Mucosa of descending colon (tissue), 3 donors: ENCODE measurements around the gene TPD52L2. TPM values are rescaled to one million over a fixed set of nuclear protein-coding genes. Genes with fewer than 3 reads are reported as not detected.
A peak's percentile ranks its signal among the peaks of the same experiment; 100 is the strongest.
"Not testable (repeated sequence)": the region's sequence is repeated elsewhere in the genome, so short reads cannot be mapped to it uniquely, and the experiment has no call there.

Experiments used
- ATAC-seq: fragments of 200-7000 bp; cut with Tn5 transposase; one replicate; pipeline ENCODE4 v1.9.1; 2020; ENCODE audit warnings: mild to moderate bottlenecking, moderate library complexity
- DNase-seq, 3 donors: peaks; one replicate each; pipeline ENCODE4 v3.0.0-alpha.2; 2020
- H3K36me3 ChIP-seq: fragments of 200-600 bp; one replicate; pipeline ENCODE4 v1.8.0; 2021; ENCODE audit warnings: low read depth, mild to moderate bottlenecking
- H3K4me1 ChIP-seq: fragments of 200-600 bp; one replicate; pipeline ENCODE4 v1.8.0; 2021; ENCODE audit warnings: low read depth, mild to moderate bottlenecking
- H3K4me3 ChIP-seq: fragments of 200-600 bp; one replicate; pipeline ENCODE4 v1.8.0; 2021; ENCODE audit warnings: mild to moderate bottlenecking
- H3K9me3 ChIP-seq: fragments of 200-600 bp; one replicate; pipeline ENCODE4 v1.8.0; 2021; ENCODE audit warnings: mild to moderate bottlenecking
- intact Hi-C, 2 donors: fragments of 100-400 bp; cut with DNase I in 1 of 2; cut with micrococcal nuclease in 1 of 2; formaldehyde crosslinking; loops; one replicate each; pipeline versions ENCODE4 v1.11.0 to v1.11.1; 2022; cut with DNase I, micrococcal nuclease
- total RNA-seq, 3 donors: library from RNA; stranded (reverse); fragmentation: NEBNext Ultra II Directional in 2 of 3; extraction: Animal tissue kit (Norgen Biotek cat#: 25700) in 2 of 3; gene quantifications; one replicate each; pipeline versions ENCODE4 v1.2.1 to v1.2.4, GENCODE V29; 2021 to 2023
- TF ChIP-seq, protein P1 (sequence below): fragments of 200-600 bp; IDR thresholded peaks from one replicate; pipeline ENCODE4 v1.8.0; 2022; ENCODE audit warnings: antibody characterized with exemption, mild to moderate bottlenecking
- donor health status: DM: no; HTN: no; CAD: no; lungs with moderate emphysema.
- donor health status: DM: no; HTN: no; CAD: no.
- donor health status: DM: no; HTN: yes; CAD: no.

TPD52L2 gene
- total RNA-seq, 3 donors from 2014 or later, result 48.7 to 71.7 (median 55.7) TPM

DNA sequence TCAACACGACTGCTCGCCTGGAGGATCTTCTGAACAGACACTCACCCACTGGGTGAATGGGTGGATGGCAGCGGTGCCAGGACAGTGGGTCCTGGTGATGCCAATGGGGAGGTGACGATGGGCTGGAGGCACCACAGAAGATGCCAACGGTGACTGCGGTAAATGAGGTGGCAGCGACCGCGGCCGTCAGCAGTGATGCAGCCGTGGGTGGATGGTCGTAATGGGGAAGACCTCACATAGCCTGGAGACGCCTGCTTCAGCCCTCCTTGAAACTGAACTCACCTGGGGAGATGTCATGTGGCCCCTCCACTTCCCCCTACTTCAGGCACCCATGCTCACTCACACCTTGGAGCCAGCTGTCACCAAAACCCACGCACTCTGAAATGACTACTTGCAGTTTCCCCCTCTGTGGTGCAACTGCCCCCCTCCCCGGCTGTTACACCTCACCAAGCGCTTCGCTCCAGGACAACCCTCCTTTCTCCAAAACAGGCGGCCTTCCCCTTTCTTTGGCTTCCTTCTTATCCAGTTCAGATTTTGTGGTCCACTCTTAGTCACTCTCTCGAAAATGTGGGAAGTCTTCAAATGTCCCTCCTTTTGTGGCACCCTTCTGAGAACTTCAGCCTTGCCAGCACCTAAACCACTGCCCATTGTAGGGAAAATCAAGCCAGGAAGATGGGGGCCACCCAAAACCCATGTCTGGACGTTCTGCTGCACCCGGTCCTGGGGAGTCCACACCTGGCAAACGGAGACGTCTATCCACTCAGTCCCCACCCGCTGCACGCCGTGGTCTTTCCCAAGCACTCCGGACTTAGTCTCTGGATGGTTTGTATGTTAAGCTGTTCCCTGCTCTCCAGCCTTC is 14.2 kb upstream of the TPD52L2 start:
- intact Hi-C loops, result no loop called here
- no peak for DNase-seq
- TF ChIP-seq, protein P1, sequence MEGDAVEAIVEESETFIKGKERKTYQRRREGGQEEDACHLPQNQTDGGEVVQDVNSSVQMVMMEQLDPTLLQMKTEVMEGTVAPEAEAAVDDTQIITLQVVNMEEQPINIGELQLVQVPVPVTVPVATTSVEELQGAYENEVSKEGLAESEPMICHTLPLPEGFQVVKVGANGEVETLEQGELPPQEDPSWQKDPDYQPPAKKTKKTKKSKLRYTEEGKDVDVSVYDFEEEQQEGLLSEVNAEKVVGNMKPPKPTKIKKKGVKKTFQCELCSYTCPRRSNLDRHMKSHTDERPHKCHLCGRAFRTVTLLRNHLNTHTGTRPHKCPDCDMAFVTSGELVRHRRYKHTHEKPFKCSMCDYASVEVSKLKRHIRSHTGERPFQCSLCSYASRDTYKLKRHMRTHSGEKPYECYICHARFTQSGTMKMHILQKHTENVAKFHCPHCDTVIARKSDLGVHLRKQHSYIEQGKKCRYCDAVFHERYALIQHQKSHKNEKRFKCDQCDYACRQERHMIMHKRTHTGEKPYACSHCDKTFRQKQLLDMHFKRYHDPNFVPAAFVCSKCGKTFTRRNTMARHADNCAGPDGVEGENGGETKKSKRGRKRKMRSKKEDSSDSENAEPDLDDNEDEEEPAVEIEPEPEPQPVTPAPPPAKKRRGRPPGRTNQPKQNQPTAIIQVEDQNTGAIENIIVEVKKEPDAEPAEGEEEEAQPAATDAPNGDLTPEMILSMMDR, result no peak
- Histone ChIP-seq H3K4me1 (peaks cover 10% of the 10 kb centered on the region), H3K36me3 (no peaks in the 10 kb centered on the region), H3K4me3 (no peak overlapping the region), H3K9me3 (no peaks in the 10 kb centered on the region)
- ATAC-seq, result peak; percentile 15

DNA sequence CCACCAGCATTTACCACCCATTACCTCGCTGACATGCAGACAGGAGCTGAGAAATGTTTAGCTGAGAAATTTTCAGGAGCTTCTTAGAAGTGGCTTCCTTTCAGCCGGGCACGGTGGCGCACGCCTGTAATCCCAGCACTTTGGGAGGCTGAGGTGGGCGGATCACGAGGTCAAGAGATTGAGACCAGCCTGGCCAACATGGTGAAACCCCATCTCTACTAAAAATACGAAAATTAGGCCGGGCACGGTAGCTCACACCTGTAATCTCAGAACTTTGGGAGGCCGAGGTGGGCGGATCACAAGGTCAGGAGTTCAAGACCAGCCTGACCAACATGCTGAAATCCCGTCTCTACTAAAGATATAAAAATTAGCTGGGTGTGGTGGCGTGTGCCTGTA is 13.5 kb upstream of the TPD52L2 start:
- H3K36me3 ChIP-seq, H3K4me3 ChIP-seq, H3K9me3 ChIP-seq, ATAC-seq, intact Hi-C loops, H3K4me1 ChIP-seq, DNase-seq: not testable (repeated sequence)

DNA sequence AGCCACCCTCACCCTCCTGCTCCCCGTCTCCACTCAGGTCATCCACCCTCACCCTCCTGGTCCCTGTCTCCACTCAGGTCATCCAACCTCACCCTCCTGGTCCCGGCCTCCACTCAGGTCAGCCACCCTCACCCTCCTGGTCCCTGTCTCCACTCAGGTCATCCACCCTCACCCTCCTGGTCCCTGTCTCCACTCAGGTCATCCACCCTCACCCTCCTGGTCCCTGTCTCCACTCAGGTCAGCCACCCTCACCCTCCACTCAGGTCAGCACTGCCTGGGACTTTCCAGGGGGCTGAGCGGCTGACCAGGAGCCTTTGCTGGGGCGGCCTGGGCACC is 11.4 kb upstream of the TPD52L2 start:
- H3K9me3 ChIP-seq, intact Hi-C loops, ATAC-seq, DNase-seq, H3K36me3 ChIP-seq, H3K4me3 ChIP-seq: not testable (repeated sequence)
- peaks cover 17% of the 10 kb centered on the region for H3K4me1 ChIP-seq

DNA sequence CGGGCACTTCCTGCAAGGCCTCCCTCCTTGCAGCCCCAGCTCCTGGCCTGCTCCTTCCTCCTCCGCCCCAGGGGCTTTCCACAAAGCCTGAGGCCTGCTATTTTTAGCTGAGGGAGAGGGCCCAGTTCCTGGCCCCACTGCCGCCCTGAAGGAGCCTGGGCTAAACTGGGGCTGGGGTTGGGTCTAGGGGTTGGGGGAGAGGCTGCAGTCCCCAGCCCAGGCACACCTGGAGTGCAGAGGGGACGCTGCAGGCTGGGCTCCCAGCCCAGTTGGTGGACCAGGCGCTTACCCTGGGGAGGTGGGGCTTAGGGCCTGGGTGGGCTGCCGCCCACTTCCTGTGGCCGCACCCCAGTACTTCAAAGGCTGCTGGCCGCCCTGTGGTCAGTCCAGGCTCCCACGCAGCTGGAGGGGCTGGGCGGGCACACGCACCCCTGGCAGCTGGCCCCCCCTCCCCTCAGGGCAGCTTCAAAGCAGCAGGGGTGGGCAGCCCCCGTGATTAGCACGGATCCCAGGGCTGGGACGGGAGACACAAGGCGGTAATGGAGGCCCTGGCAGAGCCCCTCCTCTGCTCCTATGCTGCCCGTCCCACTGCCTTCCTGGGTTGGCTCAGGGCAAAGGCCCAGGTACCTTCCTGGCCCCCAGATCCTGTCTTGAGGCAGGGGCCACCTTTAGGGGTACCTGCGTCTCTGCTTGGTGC is 10.9 kb upstream of the TPD52L2 start:
- peak in 1 of 3 donors; percentile 40 for DNase-seq
- Histone ChIP-seq H3K4me1 (peaks cover 17% of the 10 kb centered on the region), H3K4me3 (no peak overlapping the region), H3K36me3 (no peaks in the 10 kb centered on the region), H3K9me3 (no peaks in the 10 kb centered on the region)
- TF ChIP-seq, protein P1, result no peak
- peak; percentile 25 for ATAC-seq
- intact Hi-C loops, result no loop called here

DNA sequence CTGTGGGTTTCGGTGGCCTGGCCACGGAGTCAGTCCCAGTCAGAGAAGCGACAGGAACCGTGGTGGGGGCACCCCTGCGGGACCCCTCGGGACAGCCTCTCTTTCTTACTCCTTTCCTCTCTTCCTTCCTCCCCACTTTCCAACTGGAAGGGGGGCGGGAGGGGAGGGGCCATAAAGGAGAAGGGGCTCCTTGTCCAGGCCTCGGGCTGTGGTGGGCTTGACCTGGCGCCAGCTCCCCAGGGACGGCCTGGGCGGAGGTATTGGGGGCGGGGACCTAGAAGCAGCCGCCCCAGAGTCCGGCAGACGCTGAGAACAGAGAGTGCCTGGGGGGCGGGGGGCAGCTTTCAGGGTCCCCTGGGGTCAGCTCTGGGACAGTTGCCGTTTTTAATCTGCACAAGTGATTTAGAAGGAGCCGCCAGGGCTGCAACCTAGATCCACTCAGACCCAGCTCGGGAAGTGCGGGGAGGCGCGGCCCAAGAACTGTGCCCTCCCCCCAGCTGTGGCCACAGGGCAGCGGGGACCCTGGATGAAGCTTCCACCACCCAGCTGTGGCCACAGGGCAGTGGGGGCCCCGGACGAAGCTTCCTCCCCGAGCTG is 10.2 kb upstream of the TPD52L2 start:
- H3K4me1 ChIP-seq, result peaks cover 17% of the 10 kb centered on the region
- no peak for DNase-seq
- intact Hi-C loops, result loop anchor here in 1 of 2 donors (5.0 kb wide), 1 partner anchor 208 kb away; no protein-coding TSS in a partner anchor
- no peak for ATAC-seq
- H3K36me3 ChIP-seq, result no peaks in the 10 kb centered on the region
- no peak overlapping the region for H3K4me3 ChIP-seq
- TF ChIP-seq, protein P1, result no peak
- no peaks in the 10 kb centered on the region for H3K9me3 ChIP-seq

DNA sequence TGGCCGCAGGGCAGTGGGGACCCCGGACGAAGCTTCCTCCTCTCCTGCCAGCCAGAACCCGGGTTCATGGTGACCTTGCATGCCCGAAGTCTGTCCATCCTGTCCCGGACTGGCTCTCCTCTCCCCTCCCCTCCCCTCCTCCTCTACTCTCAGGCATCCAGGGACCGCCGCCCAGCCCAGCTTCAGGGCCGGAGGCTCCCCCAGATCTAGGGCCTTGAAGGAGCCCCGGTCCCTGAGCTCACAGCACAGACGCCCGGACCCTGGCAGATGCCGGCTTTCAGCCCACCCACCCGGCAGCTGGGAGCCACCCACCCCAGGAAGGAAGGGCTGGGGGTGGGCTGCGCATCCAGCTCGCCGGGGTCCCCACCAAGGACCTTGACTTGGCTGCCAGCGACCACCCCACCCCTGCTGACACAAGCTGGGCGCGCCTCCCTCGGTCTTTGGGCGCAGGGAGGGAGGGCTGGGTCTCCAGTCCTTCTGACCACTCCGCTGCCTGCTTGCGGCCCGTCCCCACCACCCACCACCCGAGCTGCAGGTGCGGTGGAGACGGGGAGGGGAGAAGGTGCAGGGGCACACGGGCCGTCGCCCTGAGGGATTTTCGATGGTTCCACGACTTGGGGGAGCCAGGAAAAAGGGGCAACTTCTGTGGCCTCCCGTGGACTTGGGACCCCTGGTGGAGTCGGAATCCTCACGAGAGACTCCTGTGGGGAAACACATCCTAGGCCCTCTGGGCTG is 9.5 kb upstream of the TPD52L2 start:
- ATAC-seq, result no peak

More for the DNA sequence above, 9.5 kb upstream of the TPD52L2 start:
- intact Hi-C loops, result loop anchor here in 1 of 2 donors (5.0 kb wide), 1 partner anchor 208 kb away; no protein-coding TSS in a partner anchor
- Histone ChIP-seq H3K9me3 (no peaks in the 10 kb centered on the region), H3K4me1 (peaks cover 17% of the 10 kb centered on the region), H3K4me3 (no peak overlapping the region), H3K36me3 (no peaks in the 10 kb centered on the region)
- TF ChIP-seq, protein P1, result no peak
- no peak for DNase-seq
